ENCODE data around the gene ALPP. TPM values are rescaled to one million over a fixed set of nuclear protein-coding genes. Genes with fewer than 3 reads are reported as not detected.
"Not testable (repeated sequence)": the region's sequence is repeated elsewhere in the genome, so short reads cannot be mapped to it uniquely, and the experiment has no call there.

The ALPP gene
- total and polyA plus RNA-seq, 3 donors from 2014 or later = 0.25 to 0.87 TPM; not detected in 1

DNA sequence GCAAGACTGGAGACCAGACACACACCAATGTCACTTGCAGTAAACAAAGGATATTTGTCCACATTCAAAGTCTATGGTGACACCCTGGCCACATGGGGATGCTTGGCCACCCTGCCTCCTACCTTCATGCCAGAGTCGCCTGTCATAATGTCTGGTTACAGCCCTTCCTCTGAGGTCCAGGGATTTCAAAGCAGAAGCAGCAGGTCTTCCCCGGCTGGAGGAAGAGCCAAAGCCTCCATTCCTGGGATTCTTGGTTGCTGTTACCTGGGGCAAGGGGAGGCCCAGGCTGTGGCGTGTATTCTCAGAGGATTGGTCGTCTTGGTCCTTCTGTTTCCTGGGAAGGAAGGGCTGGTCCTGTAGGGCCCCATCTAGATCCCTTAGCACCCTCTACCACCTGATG is 2.3 kb upstream of the ALPP start:
- TF ChIP-seq POLR2A (IDR thresholded peaks at IDR 0.05) = no peak
- TF ChIP-seq, protein P1, sequence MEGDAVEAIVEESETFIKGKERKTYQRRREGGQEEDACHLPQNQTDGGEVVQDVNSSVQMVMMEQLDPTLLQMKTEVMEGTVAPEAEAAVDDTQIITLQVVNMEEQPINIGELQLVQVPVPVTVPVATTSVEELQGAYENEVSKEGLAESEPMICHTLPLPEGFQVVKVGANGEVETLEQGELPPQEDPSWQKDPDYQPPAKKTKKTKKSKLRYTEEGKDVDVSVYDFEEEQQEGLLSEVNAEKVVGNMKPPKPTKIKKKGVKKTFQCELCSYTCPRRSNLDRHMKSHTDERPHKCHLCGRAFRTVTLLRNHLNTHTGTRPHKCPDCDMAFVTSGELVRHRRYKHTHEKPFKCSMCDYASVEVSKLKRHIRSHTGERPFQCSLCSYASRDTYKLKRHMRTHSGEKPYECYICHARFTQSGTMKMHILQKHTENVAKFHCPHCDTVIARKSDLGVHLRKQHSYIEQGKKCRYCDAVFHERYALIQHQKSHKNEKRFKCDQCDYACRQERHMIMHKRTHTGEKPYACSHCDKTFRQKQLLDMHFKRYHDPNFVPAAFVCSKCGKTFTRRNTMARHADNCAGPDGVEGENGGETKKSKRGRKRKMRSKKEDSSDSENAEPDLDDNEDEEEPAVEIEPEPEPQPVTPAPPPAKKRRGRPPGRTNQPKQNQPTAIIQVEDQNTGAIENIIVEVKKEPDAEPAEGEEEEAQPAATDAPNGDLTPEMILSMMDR (IDR thresholded peaks at IDR 0.05) = no peak
- no peaks in the 10 kb centered on the region for H3K4me1 ChIP-seq
- H3K27ac ChIP-seq = no peak overlapping the region
- 69 to 90% methylated on average over 3 to 4 of the region's 4 CpGs for WGBS, 2 donors
- H3K4me3 ChIP-seq = no peak overlapping the region
- no peak for DNase-seq
- H3K9me3 ChIP-seq = no peaks in the 10 kb centered on the region
- H3K36me3 ChIP-seq (ENCODE audit: low read depth, missing control alignments) = no peaks in the 10 kb centered on the region
- intact Hi-C loops (cut with DNase I; ENCODE audit: low total_unique reads) = no loop called here
- no peaks in the 10 kb centered on the region for H3K27me3 ChIP-seq

- H3K9me3 ChIP-seq = no peaks in the 10 kb centered on the region
- TF ChIP-seq POLR2A (IDR thresholded peaks at IDR 0.05) = no peak
- TF ChIP-seq, protein P1 (IDR thresholded peaks at IDR 0.05) = no peak
- no peak overlapping the region for H3K4me3 ChIP-seq
- 91 to 95% methylated on average over 7 of the region's 7 CpGs for WGBS, 2 donors
- intact Hi-C loops (cut with DNase I; ENCODE audit: low total_unique reads) = no loop called here
- H3K27me3 ChIP-seq = no peaks in the 10 kb centered on the region
- no peak overlapping the region for H3K27ac ChIP-seq
- no peaks in the 10 kb centered on the region for H3K4me1 ChIP-seq
- DNase-seq = no peak
- no peaks in the 10 kb centered on the region for H3K36me3 ChIP-seq (ENCODE audit: low read depth, missing control alignments)
Observed at GRCh38 chr2:232376713-232377112, 1.8 kb upstream of the ALPP start.

GRCh38 chr2:232377319-232377718 is 1.2 kb upstream of the ALPP start:
- H3K27ac ChIP-seq = no peak overlapping the region
- no peaks in the 10 kb centered on the region for H3K27me3 ChIP-seq
- no peak for DNase-seq
- TF ChIP-seq POLR2A (IDR thresholded peaks at IDR 0.05) = no peak
- TF ChIP-seq, protein P1 (IDR thresholded peaks at IDR 0.05) = no peak
- intact Hi-C loops (cut with DNase I; ENCODE audit: low total_unique reads) = no loop called here
- no peak overlapping the region for H3K4me3 ChIP-seq
- H3K9me3 ChIP-seq = no peaks in the 10 kb centered on the region
- H3K4me1 ChIP-seq = no peaks in the 10 kb centered on the region
- WGBS, 2 donors = 87 to 94% methylated on average over 7 of the region's 7 CpGs
- H3K36me3 ChIP-seq (ENCODE audit: low read depth, missing control alignments) = no peaks in the 10 kb centered on the region

DNA sequence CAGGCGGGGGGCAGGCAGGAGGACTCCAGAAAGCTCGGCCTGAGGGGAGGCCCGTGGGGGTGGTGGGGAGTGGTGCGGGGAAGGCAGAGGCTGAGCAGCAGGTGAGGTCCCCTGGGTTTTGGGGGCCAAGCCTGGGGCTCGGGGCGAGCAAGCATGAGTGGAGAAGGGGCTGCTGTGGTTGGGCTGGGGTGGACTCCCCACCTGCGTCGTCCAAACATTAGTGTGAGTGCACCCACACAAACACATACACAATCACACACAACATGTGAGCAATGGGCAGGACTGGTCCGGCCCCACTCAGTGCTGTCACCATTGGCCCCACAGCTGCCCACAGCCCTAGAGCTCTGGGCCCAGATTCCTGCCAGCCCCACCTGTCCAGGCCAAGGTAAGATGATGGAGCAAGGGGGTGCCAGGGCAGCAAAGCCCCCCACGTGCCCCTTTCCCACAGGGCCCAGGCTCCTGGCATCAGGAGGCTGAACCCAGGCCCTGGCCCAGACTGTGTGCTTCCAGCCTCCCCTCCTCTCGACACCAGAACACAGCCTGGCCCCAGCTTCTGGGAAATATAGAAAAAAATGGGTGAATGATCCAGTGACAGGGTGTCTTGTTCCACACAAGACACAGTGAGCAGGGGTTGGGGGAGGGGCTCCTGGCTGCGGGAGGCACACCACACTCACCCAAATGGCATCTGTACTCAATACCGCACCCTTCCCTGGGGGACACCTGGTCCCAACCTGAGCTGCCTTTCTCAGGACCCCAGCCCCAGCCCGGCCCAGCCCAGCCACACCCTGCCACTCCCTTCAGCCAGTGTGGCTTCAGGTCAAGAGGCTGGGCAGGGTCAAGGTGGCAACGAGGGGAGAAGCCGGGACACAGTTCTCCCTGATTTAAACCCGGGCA is 463 bp upstream of the ALPP start:
- Histone ChIP-seq H3K36me3 (ENCODE audit: low read depth, missing control alignments) (no peaks in the 10 kb centered on the region), H3K9me3 (no peaks in the 10 kb centered on the region), H3K4me1 (no peaks in the 10 kb centered on the region), H3K4me3 (no peak overlapping the region), H3K27ac (no peak overlapping the region), H3K27me3 (no peaks in the 10 kb centered on the region)
- DNase-seq = no peak
- TF ChIP-seq POLR2A (IDR thresholded peaks at IDR 0.05) = no peak
- TF ChIP-seq, protein P1 (IDR thresholded peaks at IDR 0.05) = no peak
- WGBS, 2 donors = 84 to 87% methylated on average over 11 to 17 of the region's 17 CpGs
- intact Hi-C loops (cut with DNase I; ENCODE audit: low total_unique reads) = no loop called here

- H3K27me3 ChIP-seq; DNase-seq; H3K9me3 ChIP-seq; H3K27ac ChIP-seq; H3K4me3 ChIP-seq; intact Hi-C loops (cut with DNase I; ENCODE audit: low total_unique reads); H3K36me3 ChIP-seq (ENCODE audit: low read depth, missing control alignments); H3K4me1 ChIP-seq: not testable (repeated sequence)
- WGBS, 2 donors = 87% methylated on average over 28 to 41 of the region's 41 CpGs
Observed at GRCh38 chr2:232379610-232380590, 1.3 kb downstream of the ALPP start.

DNA sequence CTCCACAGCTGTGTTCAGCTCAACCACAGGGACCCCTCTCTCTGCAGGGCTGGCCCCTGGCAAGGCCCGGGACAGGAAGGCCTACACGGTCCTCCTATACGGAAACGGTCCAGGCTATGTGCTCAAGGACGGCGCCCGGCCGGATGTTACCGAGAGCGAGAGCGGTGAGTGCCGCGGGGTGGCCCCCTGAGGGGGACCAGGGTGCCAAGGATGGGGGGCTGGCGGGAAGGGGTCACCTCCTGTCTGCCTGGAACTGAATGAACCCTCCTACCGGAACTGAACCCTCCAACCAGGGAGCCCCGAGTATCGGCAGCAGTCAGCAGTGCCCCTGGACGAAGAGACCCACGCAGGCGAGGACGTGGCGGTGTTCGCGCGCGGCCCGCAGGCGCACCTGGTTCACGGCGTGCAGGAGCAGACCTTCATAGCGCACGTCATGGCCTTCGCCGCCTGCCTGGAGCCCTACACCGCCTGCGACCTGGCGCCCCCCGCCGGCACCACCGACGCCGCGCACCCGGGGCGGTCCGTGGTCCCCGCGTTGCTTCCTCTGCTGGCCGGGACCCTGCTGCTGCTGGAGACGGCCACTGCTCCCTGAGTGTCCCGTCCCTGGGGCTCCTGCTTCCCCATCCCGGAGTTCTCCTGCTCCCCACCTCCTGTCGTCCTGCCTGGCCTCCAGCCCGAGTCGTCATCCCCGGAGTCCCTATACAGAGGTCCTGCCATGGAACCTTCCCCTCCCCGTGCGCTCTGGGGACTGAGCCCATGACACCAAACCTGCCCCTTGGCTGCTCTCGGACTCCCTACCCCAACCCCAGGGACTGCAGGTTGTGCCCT is 2.9 kb downstream of the ALPP start:
- H3K27ac ChIP-seq; intact Hi-C loops (cut with DNase I; ENCODE audit: low total_unique reads); H3K36me3 ChIP-seq (ENCODE audit: low read depth, missing control alignments); H3K4me3 ChIP-seq; H3K27me3 ChIP-seq; H3K4me1 ChIP-seq; H3K9me3 ChIP-seq; DNase-seq: not testable (repeated sequence)
- 18 to 28% methylated on average over 18 to 54 of the region's 59 CpGs for WGBS, 2 donors

Data from testis (tissue), 3 donors.